Medulla oblongata (tissue), 1 donor: ENCODE measurements around the gene PTPRR.

Source experiments
- DNase-seq: peaks from one replicate; pipeline ENCODE4 v3.0.0-alpha.2; 2015; ENCODE audit errors: extremely low spot score

PTPRR gene, protein sequence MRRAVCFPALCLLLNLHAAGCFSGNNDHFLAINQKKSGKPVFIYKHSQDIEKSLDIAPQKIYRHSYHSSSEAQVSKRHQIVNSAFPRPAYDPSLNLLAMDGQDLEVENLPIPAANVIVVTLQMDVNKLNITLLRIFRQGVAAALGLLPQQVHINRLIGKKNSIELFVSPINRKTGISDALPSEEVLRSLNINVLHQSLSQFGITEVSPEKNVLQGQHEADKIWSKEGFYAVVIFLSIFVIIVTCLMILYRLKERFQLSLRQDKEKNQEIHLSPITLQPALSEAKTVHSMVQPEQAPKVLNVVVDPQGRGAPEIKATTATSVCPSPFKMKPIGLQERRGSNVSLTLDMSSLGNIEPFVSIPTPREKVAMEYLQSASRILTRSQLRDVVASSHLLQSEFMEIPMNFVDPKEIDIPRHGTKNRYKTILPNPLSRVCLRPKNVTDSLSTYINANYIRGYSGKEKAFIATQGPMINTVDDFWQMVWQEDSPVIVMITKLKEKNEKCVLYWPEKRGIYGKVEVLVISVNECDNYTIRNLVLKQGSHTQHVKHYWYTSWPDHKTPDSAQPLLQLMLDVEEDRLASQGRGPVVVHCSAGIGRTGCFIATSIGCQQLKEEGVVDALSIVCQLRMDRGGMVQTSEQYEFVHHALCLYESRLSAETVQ

DNA sequence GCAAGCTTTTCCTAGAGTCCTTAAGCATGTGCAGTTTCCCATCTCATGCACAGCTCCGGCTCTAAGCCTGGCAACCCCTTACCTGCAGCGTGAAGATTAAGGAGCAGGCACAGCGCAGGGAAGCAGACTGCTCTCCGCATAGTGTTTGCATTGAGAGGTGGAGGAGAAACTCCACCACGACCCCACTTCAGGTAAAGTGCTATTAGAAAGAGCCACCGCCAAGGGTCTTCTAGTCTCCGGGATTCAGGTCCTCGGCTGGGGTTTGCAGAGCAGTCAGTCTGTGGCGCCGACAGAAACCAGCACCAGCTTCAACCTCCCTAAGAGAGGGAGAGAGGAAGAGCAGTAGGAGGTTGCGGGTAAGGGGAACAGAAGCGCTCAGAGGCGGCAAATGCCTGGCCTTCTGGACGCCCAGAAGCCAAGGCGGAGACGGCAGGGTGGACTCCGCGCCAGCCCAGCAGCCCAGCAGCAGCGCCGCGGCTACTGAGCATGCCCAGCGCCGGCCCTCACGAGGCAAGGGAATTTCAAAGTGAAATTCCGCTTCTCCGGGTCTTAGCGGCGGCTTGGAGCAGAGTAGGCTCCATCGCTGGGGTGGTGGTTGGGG, at the start of gene PTPRR:
TSS of gene PTPRR (minus strand) at position 488 of the 601 bp plus-strand sequence. CDS start at position 140, 348 bp downstream.
- DNase-seq = no peak

DNA sequence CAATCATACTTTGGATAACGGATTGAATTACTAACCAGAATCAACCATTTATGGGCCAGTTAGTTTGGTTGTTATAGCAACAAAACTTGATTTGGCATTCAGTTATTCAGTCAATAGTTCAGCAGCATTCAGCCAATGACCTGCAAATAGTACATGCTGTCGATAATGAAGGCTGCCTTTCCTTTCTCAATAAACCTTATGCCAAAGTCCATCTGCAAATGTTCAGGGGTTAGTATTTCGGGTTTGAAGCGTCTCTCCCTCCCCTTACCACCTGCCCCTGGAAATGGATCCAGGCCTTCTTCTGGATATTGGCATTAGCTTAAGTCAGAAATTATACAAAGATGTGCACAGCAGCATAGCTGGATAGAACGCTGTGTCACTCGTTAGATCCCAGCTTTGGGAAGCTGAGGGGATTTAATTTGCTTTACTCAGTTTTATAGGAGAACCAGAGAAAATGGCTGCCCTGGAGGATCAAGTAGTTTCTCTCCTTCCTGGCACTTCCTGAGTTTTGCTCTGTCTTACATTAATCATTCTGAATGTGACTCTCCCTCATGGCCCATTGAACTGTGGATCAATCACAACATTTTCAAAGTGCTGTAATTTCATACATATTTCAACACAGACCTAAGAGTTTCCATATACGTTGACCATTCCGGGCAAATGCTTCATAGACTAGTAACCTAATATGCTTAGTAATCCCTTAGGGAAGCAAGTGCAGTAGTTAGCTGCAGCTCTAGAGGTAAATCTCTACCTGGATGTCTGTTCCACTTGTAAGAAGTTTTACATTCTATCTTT, 46.7 kb upstream of the PTPRR start:
- no peak for DNase-seq

DNA sequence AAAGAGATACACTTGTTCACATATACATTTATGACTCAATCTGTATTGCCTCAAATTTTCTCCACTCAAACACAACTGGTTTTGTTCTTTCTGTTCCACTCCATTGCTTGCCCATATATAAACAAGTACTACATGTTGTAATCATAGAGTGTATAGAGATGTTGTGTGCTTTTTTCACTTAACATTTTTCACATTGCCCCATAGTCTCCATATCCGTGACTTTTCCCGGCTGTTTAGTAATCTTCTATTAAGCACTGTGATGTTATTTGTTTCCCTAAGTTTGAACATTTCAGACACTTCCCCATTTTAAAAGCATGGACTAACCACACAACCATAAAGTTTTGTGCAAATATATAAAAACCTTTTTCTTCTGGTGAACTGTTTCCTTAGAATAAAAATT, 45.5 kb upstream of the PTPRR start:
- no peak for DNase-seq

DNA sequence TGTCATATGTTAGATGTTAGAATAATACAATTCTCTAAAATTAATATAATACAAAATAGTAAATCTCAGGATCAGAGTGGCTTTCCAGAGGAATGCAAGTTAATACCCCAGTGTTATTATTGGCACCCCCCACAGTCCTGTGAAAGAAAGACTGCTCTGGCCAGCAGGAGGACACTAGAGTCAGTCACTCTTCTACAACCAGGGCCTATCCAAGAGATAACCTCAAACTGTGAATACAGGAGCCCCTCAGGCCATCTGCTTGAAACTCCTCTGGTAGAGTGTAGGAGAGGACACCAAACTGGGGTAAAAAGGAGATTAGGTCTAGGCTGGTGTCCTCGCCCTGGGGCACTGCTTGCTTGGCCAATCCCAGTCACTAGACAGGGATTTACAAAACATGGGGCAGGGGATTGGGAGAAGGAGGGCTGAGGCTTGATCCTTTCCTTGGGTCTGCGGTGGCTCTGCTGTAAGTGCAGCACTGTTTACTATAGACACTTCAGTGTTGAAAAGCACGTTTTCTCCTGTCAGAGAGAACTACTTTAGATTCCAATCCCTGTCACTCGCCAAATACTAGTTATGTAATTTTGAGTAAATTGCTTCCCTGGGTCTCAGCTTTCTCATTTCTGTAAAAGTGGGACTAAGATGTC, 44.5 kb upstream of the PTPRR start:
- DNase-seq = no peak

DNA sequence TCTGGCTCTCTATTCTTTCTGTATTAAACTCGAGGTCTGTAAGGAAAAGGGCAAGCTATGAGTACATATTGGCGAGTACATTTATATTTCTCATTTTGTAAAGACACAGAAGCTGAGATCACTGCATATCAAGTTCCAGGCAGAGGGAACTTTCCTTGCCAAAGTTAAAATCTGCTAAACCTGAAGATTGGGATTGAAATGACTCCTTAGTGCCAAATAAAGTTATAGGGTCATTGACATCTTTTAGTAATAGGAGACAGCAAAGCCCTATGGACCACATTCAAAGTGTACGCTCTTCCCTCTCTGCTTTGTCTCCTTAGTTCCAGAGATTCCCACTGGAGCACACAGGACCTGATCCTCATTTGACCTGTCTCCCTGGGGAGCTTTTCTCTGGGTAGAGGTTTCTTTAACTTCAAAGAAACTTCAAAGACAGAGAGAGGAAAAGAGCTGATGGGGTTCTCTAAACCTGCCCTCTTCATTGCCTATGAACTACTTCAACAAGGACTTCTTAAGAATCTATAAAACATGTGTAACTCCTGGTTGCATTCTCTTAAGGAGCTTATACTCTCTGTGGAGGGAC, 42.6 kb upstream of the PTPRR start:
- no peak for DNase-seq

DNA sequence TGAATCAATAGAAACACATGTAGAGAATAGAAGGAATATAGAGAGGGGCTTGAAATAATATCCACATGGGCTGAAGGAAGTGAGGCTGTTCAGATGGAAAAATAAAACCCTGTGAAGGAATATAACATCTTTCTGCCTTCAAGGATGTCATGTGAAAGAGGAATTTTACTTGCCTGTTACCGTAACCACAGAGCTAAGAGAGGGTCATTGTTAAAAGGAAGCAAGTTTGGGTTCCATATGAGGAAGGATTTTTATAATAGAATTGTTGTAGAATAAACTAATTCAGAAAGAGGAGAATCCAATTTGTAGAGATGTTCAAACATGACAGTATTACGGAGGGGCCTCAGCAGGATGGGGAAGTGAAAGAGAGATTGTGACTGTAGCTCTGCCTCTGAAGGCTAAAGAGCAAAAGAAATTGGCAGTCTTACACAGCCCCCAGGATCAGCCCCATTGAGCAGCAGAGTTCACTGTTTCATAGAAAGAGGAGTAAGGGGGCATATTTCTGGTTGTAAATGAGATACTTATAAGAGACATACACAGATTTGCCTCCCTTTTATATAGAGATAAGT, 41.8 kb upstream of the PTPRR start:
- DNase-seq = no peak

DNA sequence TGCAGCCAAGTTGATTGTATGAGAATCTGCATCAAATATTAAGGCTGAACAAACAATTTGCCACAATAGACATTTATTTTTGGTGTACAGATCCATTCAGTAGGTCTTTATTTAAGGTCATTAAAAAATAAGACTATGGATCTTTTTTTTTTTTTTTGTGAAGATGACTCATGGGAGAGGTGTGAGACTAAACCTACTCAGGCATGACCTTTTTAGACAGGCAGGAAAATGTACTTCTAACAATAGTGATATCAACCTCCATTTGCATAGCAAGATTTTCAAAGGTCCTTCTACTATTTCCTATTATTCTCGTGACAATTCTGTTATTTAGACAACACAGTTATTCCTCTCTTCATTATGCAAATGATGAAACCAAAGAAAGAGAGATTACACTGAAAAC, 39.9 kb upstream of the PTPRR start:
- no peak for DNase-seq

DNA sequence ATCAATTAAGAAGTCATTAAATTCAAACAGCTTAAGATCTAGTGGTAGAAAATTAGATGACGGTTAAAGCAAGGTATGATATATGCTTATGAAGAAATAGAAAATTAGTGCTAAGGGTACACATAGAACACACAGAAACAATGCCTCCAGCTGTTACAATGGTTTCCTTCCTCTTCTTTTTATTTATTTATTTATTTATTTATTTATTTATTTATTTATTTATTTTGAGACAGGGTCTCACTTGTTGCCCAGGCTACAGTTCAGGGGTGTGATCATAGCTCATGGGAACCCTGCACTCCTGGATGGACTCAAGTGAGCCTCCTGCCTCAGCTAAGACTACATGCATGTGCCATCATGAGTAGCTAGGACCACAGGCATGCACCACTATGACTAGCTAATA, 34.9 kb upstream of the PTPRR start:
- DNase-seq = no peak

DNA sequence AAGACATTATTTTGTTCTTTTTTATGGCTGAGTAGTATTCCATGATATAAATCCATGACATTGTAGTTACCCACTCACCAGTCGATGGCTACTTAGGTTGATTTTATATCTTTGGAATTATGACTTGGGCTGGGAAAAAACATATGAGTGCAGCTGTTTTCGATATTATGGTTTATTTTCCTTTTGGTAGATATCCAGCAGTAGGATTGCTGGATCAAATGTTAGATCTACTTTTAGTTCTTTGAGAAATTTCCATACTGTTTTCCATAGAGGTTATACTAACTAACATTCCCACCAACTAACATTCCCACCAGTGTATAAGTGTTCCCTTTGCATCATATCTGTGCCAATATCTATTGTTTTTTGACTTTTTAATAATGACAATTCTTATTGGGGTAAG, 29.9 kb upstream of the PTPRR start:
- no peak for DNase-seq

DNA sequence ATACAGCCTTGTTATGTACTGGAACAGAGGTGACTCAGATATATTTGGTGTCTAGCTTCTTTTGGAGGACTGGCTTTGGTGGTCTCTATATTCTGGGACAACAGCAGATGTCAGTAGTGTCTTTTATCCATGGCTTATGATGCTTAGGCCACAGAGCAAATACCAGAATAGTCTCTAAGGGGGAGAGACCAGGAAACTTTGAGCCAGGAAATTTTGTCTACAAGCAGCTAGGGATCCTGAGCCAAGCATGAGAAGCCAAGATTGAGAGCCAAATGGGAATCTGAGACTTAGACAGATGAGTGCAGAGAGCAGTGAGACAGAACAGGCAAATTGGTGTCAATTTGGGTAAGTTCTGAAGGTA, 28.4 kb upstream of the PTPRR start:
- DNase-seq = peak; percentile 10

DNA sequence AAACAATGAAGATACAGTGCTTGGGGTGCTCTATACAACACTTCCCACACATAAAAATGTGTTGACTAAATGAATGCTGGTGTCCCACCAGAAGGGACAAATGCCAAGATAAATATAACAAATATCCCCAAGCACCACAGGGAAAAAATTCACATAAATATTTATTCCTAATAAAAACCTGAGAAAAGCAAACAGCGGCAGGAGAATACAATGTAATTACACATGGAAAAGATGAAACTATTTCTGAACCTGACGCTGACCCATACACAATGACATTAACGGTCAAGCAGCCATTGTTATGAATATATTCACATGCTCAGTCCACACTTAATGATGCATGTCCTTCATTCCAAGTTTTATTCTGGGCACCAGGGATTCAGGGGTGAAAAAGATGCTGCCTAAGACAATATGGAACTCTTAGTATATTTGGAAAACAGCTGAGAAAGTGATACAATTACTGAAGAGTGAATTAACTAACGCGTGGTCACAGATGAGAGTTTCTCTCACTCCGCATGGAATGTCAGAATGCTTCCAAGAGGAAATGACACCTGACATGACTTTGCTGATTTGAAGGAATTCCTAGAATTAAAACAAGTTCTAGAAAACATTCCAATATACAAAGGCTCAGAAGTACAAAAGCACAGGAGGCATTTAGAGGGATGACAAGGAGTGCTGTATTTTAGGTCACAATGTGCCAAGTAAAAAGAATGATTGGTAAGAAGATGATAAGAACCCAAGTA, 27.9 kb upstream of the PTPRR start:
- no peak for DNase-seq

DNA sequence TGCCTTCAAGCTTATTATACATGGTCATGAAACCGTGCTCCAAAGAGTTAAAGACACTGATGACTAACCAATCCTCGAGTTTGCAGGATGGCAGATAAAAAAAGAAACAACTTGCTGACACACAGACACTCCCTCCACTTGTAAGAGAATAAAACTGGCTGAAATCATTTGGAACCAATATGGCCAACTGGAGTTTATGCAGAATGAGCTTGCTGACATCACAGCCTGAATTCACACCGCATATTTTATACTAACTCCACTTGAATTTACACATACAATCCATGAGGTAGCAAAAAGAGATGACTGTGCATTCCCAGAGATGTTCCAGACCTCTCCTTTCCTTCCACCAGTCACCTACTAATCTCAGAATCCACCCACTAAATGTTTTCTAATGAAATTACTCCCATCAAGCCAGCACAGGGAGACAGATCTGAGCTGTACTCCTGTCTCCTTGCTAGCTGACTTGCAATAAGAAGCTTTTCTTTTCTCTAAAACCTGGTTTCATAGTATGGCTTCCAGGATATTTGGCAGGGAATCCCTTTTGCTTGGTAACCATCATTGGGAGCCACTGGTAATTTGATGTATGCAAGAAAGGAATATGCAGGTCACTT, 15.8 kb upstream of the PTPRR start:
- no peak for DNase-seq

DNA sequence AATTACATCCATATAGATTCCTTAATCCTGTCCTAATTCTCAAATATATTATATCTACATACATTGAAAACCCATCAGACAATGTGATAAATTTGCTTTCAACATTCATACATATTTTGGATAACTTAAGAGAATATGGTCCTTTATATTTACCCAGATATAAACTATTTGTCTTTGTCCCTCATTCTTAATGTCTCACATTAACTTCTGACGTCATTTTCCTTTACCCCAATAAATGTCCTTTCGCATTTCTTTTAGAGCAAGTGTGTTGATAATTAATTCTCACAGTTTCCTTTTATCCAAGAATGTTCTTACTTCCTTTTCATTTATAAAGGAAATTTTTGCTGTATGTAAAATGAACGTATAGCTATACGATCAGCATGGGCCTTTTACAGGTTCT, 12.6 kb upstream of the PTPRR start:
- no peak for DNase-seq

DNA sequence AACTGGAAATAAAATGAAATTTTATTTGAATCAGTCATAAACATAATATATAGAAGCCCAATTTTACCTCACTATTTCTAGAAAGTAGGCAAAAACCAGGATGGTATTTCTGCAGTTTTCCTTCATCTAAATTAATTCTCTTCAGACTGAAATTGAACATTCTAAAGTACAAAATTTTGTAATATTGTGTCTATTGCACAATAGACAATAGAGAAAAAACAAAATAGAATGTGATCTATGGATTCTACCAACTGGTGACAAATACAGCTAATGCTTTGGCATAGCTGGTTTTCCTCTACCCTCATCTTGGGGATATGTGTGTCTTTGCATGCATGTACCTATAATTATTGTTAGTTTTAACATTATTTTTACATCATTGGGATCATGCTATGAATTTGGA, 8.5 kb upstream of the PTPRR start:
- DNase-seq = no peak

DNA sequence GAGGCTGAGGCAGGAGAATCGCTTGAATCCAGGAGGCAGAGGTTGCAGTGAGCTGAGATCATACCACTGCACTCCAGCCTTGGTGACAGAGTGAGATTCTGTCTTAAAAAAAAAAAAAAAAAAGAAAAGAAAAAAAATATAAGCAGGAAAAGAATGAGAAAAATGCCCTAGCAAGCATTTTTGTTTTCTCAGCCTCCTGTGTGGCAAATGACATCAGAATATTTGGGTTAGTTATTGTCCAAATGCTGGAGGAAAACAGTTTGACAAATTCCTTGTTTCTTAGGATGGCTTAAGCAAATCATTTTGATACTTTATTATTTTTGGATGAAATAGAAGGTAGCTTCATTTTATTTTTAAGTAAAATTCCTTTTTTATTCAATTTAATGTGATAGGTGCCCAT, 7.5 kb upstream of the PTPRR start:
- DNase-seq = no peak

DNA sequence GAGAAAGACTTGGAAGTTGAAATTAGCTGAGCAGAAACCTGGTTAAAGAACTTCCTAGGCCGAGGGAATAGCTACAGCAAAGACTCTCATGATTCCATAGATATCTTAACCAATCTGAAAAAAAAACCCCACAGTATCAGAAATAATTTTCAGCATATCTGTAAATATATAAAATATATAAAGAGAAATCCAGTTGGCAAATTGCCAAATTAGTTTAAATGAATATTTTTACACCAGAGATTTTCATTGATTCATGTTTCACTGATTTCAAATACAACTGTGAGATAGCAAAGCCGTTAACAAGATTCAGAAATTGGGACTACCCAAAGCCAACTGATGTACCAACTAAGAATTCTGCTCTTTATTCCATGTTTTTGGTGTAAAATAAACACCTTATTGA, 6.8 kb upstream of the PTPRR start:
- no peak for DNase-seq

DNA sequence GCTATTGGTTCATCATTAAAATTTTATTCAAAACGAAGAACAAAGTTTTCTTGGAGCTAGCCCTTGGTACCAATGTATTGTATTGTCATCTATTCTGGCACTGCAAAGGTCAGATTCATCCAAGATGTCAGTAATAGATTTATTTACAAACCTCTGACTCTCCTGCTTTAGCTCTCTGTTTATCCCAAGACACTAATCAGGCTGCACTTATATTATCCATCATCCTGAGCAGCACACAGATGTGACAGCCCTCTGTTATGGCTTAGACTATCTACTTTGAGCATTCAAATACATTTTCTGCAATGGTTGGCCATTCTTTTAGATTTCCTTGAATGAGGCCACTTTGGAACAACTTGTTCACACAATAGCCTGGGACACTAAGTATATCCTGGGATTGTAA, 5.0 kb upstream of the PTPRR start:
- no peak for DNase-seq

DNA sequence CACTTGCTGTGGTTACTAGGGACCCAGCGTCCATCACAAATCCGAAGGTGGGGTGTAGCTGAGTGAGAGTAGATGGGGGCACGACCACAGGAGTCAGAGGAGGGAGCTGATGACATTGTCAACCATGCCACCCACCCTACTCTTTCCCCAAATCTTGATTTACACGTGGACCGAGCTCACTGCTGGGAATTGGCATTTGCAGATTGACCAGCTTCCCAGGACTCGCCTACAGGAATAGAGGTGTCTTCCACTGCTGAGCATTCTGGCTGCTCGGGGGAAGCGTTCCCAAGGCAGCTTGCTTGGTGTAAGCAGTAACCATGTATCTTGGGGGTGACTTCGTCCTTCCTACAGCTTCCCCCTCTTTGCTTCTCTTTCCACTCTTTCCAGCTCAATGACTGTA, 353 bp upstream of the PTPRR start:
- DNase-seq = no peak

DNA sequence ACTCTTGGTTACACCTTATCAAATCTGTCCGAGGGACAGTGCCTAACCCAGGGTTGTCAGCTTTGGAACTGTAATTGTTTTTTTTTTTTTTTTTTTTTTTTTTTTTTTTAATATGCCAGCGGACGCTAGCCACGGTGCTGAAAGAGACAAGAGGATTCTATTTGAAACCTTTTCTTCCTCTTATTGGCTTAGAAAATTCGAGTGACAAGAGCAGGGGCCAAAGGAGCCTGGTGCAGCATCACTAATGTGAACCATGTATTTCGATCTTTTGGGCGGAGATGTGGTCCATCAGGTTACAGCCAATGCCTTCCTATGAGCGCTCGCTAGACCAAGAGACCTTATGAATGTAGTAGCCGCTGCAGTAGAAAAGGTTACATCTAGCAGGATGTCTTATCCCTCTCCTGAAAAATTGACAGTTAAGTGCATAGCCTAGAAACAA, 922 bp downstream of the PTPRR start:
- DNase-seq = no peak

DNA sequence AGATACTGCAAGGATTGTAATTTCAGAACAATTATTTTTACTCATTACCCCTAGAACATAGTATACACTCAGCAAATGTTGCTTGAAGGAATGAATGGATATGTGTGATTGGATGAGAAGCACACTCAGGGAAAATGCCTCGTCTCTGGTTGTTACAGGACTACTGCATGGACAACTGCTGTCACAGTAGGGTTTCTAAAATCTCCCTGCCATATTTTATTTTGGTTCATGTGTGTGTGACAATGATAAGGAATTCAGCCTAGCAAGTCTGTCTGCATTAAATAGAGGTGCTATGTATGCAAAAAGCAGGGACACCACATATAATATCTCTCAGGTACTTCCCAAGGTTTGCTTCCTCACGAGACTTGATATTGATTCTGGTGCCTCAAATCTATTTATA, 1.4 kb downstream of the PTPRR start:
- DNase-seq = no peak
